Fibroblast of villous mesenchyme (primary cell): ENCODE data around the gene USP43. TPM values are rescaled to one million over a fixed set of nuclear protein-coding genes. Genes with fewer than 3 reads are reported as not detected.
A peak's percentile ranks its signal among the peaks of the same experiment; 100 is the strongest.

Source experiments
- DNase-seq: peaks from one replicate; pipeline ENCODE4 v3.0.0-alpha.2; 2010; ENCODE audit warnings: low read depth
- H3K4me3 ChIP-seq: 2 replicates; pipeline ENCODE4 v1.5.1; 2011; ENCODE audit warnings: low read depth, mild to moderate bottlenecking, low read length
- CTCF ChIP-seq: IDR thresholded peaks from 2 replicates; pipeline ENCODE4 v1.5.1; 2012; ENCODE audit warnings: low read depth, mild to moderate bottlenecking, low read length; ENCODE audit not compliant: insufficient read depth
- total RNA-seq: library from RNA; depleted of rRNA; stranded (reverse); fragments of >200 nt; gene quantifications from 2 replicates; pipeline ENCODE4 v1.2.3, GENCODE V29; 2012

The USP43 gene
- total RNA-seq, 1 donor: not detected

- no peak for TF ChIP-seq CTCF
- DNase-seq: no peak
- no peak overlapping the region for H3K4me3 ChIP-seq
Measured at GRCh38 chr17:9728005-9728404, 82.7 kb downstream of the USP43 start.

- H3K4me3 ChIP-seq: no peak overlapping the region
- no peak for DNase-seq
- no peak for TF ChIP-seq CTCF
Measured at GRCh38 chr17:9728564-9728963, 83.2 kb downstream of the USP43 start.

GRCh38 chr17:9729034-9729650, 83.8 kb downstream of the USP43 start:
- peak; percentile 58 for DNase-seq
- TF ChIP-seq CTCF: peak; percentile 100
- no peak overlapping the region for H3K4me3 ChIP-seq

GRCh38 chr17:9729735-9730420, 84.6 kb downstream of the USP43 start:
- no peak for DNase-seq
- no peak for TF ChIP-seq CTCF

GRCh38 chr17:9750524-9750923, 105.2 kb downstream of the USP43 start:
- no peak for DNase-seq
- no peak for TF ChIP-seq CTCF
- no peak overlapping the region for H3K4me3 ChIP-seq

More at GRCh38 chr17:9729735-9730420, 84.6 kb downstream of the USP43 start:
- no peak overlapping the region for H3K4me3 ChIP-seq

GRCh38 chr17:9755083-9755482, 109.8 kb downstream of the USP43 start:
- H3K4me3 ChIP-seq: no peak overlapping the region
- no peak for TF ChIP-seq CTCF
- peak; percentile 11 for DNase-seq
